ENCODE measurements around the gene AZGP1.
"Not testable (repeated sequence)": the region's sequence is repeated elsewhere in the genome, so short reads cannot be mapped to it uniquely, and the experiment has no call there.

AZGP1 gene

GRCh38 chr7:99980448-99980872 lies 4.6 kb upstream of the AZGP1 start:
- H3K4me1 Mint-ChIP-seq, result peaks cover 19% of the 10 kb centered on the region
- peak overlapping the region; percentile 38 for H3K27ac Mint-ChIP-seq
- not testable (repeated sequence) for H3K9me3 Mint-ChIP-seq; H3K4me3 Mint-ChIP-seq; DNase-seq (ENCODE audit: low spot score in 2 of 2); H3K36me3 Mint-ChIP-seq
- peak; percentile 75 for ATAC-seq

DNA sequence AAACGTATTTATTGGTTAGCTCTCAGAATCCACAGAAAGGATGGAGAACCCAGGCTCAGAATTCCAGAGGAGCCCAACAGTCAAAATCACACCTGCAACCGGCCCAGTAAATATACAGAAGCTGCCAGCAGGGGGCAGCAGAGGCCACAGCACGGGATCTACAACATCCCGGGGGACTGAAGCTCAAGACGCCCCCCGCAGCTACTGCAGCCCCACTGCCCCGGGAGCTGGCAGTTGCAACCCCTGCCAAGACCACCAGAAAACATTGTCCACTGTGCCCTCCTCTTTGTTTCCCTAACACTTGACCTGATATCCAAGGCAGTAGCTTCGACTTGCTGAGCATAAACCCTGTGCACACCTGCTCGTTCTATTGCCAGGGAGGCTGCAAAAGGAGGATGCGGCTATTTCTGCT lies 4.0 kb upstream of the AZGP1 start:
- H3K36me3 Mint-ChIP-seq, H3K9me3 Mint-ChIP-seq, H3K27ac Mint-ChIP-seq, H3K4me3 Mint-ChIP-seq: not testable (repeated sequence)
- DNase-seq (ENCODE audit: low spot score in 2 of 2) (peak; percentile 58 to 79), ATAC-seq (peak; percentile 66)
- H3K4me1 Mint-ChIP-seq, result peaks cover 19% of the 10 kb centered on the region

DNA sequence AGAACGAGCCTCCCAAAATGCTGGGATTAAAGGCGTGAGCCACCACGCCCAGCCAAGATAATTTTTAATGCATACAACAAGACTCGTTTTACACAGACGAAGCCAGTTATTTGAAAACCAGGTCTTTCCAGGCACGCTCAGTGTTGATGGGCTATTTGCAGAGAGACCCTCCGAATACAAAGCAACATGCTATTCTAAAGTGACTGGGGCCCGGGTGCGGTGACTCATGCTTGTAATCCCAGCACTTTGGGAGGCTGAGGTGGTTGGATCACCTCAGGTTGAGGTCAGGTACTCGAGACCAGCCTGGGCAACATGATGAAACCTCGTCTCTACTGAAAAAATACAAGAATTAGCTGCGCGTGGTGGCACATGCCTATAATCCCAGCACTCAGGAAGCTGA lies 795 bp upstream of the AZGP1 start:
- Mint-ChIP-seq H3K9me3 (no peaks in the 10 kb centered on the region), H3K4me1 (peaks cover 19% of the 10 kb centered on the region), H3K4me3 (no peak overlapping the region), H3K27ac (no peak overlapping the region), H3K36me3 (no peaks in the 10 kb centered on the region)
- ATAC-seq (no peak), DNase-seq (ENCODE audit: low spot score in 2 of 2) (no peak)

DNA sequence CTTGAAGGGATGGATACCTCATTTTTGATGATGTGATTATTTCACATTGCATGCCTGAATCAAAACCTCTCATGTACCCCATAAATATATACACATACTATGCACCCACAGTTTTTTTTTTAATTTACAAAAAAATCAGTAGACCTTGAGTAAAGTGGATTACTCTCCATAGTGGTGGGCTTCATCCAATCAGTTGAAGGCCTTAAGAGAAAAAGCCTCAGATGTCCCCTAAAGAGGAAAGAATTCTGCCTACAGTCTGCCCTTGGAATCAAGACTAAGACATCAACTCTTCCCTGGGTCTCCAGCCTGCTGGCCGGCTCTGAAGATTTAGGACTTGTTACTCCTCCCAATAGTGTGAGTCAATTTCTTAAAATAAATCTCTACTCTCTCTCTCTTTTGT lies 1.1 kb downstream of the AZGP1 start:
- no peak overlapping the region for H3K4me3 Mint-ChIP-seq
- H3K36me3 Mint-ChIP-seq, result no peaks in the 10 kb centered on the region
- no peaks in the 10 kb centered on the region for H3K9me3 Mint-ChIP-seq
- ATAC-seq, result no peak
- no peak for DNase-seq (ENCODE audit: low spot score in 2 of 2)
- peaks cover 8% of the 10 kb centered on the region for H3K4me1 Mint-ChIP-seq
- H3K27ac Mint-ChIP-seq, result no peak overlapping the region

DNA sequence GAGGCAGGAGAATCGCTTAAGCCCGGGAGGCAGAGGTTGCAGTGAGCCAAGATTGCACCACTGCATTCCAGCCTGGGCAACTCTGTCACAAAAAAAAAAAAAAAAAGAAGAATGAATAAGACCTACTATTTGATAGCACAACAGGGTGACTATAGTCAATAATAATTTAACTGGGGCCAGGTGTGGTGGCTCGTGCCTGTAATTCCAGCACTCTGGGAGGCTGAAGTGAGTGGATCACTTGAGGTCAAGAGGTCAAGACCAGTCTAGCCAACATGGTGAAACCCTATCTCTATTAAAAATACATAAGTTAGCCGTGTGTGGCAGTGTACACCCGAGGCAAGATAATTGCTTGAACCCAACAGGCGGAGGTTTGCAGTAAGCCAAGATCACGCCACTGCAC lies 2.0 kb downstream of the AZGP1 start:
- ATAC-seq; DNase-seq (ENCODE audit: low spot score in 2 of 2); H3K36me3 Mint-ChIP-seq; H3K4me1 Mint-ChIP-seq; H3K9me3 Mint-ChIP-seq; H3K27ac Mint-ChIP-seq; H3K4me3 Mint-ChIP-seq: not testable (repeated sequence)

- ATAC-seq (no peak), DNase-seq (ENCODE audit: low spot score in 2 of 2) (no peak)
- no peaks in the 10 kb centered on the region for H3K36me3 Mint-ChIP-seq
- no peak overlapping the region for H3K27ac Mint-ChIP-seq
- peaks cover 5% of the 10 kb centered on the region for H3K4me1 Mint-ChIP-seq
- no peaks in the 10 kb centered on the region for H3K9me3 Mint-ChIP-seq
- H3K4me3 Mint-ChIP-seq, result no peak overlapping the region
Observed at GRCh38 chr7:99971242-99971641, 4.6 kb downstream of the AZGP1 start.

DNA sequence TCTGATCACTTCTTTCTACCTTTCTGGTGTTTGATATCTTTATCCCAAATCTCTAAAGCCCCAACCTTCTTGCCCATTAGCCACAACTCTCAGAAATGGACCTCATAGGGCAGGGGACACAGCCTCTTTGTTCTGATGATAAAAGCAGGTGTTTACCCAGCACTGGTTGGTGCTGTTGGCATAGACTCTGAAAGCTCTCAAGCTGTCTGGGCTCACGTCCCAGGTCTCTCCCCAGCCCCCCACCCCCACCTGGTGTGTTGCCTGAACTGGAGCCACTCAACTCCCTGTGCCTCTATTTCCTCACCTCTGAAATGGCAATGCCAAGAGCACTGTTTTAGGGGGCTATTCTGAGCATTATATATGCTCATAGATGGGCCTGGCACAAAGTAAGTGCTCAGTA lies 6.0 kb downstream of the AZGP1 start:
- H3K9me3 Mint-ChIP-seq; ATAC-seq; DNase-seq (ENCODE audit: low spot score in 2 of 2); H3K4me3 Mint-ChIP-seq; H3K4me1 Mint-ChIP-seq; H3K27ac Mint-ChIP-seq; H3K36me3 Mint-ChIP-seq: not testable (repeated sequence)

DNA sequence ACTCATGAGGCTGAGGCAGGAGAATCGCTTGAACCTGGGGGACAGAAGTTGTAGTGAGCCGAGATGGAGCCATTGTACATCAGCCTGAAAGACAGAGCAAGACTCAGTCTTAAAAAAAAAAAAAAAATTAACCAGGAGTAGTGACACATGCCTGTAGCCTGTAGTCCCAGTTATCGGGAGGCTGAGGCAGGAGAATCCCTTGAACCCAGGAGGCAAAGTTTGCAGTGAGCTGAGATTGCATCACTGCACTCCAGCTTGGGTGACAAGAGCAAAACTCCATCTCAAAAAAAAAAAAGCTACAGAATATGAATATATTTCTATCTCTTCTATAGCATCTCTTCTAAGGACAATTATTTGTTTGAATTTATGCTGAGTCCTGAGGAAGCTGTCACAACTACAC lies 6.5 kb downstream of the AZGP1 start:
- Mint-ChIP-seq H3K4me1 (no peaks in the 10 kb centered on the region), H3K36me3 (no peaks in the 10 kb centered on the region), H3K27ac (no peak overlapping the region), H3K4me3 (no peak overlapping the region), H3K9me3 (no peaks in the 10 kb centered on the region)
- ATAC-seq (no peak), DNase-seq (ENCODE audit: low spot score in 2 of 2) (no peak)

DNA sequence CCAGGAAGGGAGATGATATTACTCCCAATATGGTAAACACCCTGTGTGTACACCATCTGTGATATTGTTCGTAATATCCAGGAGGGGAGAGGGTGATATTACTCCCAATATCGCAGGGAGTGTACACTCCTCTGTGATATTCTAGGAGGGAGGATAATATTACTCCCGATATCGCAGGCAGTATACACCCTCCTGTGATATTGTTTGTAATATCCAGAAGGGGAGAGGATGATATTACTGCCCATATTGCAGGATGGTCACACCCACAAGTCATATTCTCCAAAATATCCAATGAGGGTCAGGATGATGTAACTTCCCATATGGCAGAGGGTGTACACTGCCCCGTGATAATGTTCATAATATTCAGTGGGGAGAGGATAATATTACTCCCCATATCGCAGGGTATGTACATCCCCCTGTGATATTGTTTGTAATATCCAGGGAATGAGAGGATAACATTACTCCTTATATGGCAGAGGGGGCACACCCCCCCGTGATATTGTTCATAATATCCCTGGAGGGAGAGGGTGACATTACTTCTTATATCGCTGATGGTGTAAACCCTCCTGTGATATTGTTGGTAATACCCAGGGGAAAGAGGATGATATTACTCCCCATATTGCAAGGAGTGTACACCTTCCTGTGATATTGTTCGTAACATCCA lies 17.1 kb downstream of the AZGP1 start:
- no peaks in the 10 kb centered on the region for H3K36me3 Mint-ChIP-seq
- H3K27ac Mint-ChIP-seq, result no peak overlapping the region
- no peak for DNase-seq (ENCODE audit: low spot score in 2 of 2)
- no peak overlapping the region for H3K4me3 Mint-ChIP-seq
- no peaks in the 10 kb centered on the region for H3K9me3 Mint-ChIP-seq
- no peak for ATAC-seq
- H3K4me1 Mint-ChIP-seq, result peaks cover 11% of the 10 kb centered on the region

- Mint-ChIP-seq H3K27ac (no peak overlapping the region), H3K4me1 (peaks cover 11% of the 10 kb centered on the region), H3K36me3 (no peaks in the 10 kb centered on the region), H3K9me3 (no peaks in the 10 kb centered on the region), H3K4me3 (no peak overlapping the region)
- no peak for ATAC-seq
- DNase-seq (ENCODE audit: low spot score in 2 of 2), result no peak
Observed at GRCh38 chr7:99955247-99955646, 20.6 kb downstream of the AZGP1 start.

DNA sequence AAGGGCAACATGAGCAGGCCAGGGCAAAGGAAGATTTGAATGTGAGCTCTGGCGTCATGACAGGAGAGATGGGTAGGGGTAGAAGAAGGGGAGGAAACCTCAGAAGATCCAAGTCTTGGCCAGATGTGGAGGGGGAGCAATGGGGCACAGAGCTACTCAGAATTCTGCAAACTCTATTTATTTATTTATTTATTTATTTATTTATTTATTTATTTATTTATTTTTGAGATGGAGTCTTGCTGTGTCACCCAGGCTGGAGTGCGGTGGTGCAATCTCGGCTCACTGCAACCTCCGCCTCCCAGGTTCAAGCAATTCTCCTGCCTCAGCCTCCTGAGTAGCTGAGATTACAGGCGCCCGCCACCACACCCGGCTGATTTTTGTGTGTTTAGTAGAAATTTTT lies 21.2 kb downstream of the AZGP1 start:
- not testable (repeated sequence) for H3K4me3 Mint-ChIP-seq; H3K9me3 Mint-ChIP-seq; H3K27ac Mint-ChIP-seq; ATAC-seq; DNase-seq (ENCODE audit: low spot score in 2 of 2); H3K36me3 Mint-ChIP-seq
- peaks cover 11% of the 10 kb centered on the region for H3K4me1 Mint-ChIP-seq

GRCh38 chr7:99953649-99954048 lies 22.2 kb downstream of the AZGP1 start:
- ATAC-seq (peak; percentile 48), DNase-seq (ENCODE audit: low spot score in 2 of 2) (no peak)
- Mint-ChIP-seq H3K4me1 (peaks cover 11% of the 10 kb centered on the region), H3K27ac (no peak overlapping the region), H3K36me3 (no peaks in the 10 kb centered on the region), H3K4me3 (no peak overlapping the region), H3K9me3 (no peaks in the 10 kb centered on the region)

- H3K27ac Mint-ChIP-seq; H3K9me3 Mint-ChIP-seq; H3K4me3 Mint-ChIP-seq; DNase-seq (ENCODE audit: low spot score in 2 of 2); H3K36me3 Mint-ChIP-seq; ATAC-seq: not testable (repeated sequence)
- peaks cover 11% of the 10 kb centered on the region for H3K4me1 Mint-ChIP-seq
Observed at GRCh38 chr7:99952649-99953048, 23.2 kb downstream of the AZGP1 start.

- not testable (repeated sequence) for H3K4me1 Mint-ChIP-seq; ATAC-seq; H3K27ac Mint-ChIP-seq; H3K9me3 Mint-ChIP-seq; DNase-seq (ENCODE audit: low spot score in 2 of 2); H3K36me3 Mint-ChIP-seq; H3K4me3 Mint-ChIP-seq
Observed at GRCh38 chr7:99950819-99951218, 25.0 kb downstream of the AZGP1 start.

- H3K4me1 Mint-ChIP-seq, result no peaks in the 10 kb centered on the region
- no peaks in the 10 kb centered on the region for H3K36me3 Mint-ChIP-seq
- ATAC-seq (no peak), DNase-seq (ENCODE audit: low spot score in 2 of 2) (no peak)
- H3K4me3 Mint-ChIP-seq, result no peak overlapping the region
- H3K9me3 Mint-ChIP-seq, result no peaks in the 10 kb centered on the region
- H3K27ac Mint-ChIP-seq, result no peak overlapping the region
Observed at GRCh38 chr7:99949645-99950228, 26.1 kb downstream of the AZGP1 start.

- Mint-ChIP-seq H3K4me1 (no peaks in the 10 kb centered on the region), H3K36me3 (no peaks in the 10 kb centered on the region), H3K27ac (no peak overlapping the region), H3K9me3 (no peaks in the 10 kb centered on the region), H3K4me3 (no peak overlapping the region)
- no peak for ATAC-seq
- DNase-seq (ENCODE audit: low spot score in 2 of 2), result no peak
Observed at GRCh38 chr7:99947608-99948007, 28.2 kb downstream of the AZGP1 start.
